ENCODE measurements around the gene CNGB1.

GRCh38 chr16:57971848-57972247, 920 bp upstream of the CNGB1 start:
- TF ChIP-seq EZH2 (IDR thresholded peaks at IDR 0.05; ENCODE audit: low read length, missing control alignments), result no peak
- no peak for TF ChIP-seq CTCF (conservative IDR thresholded peaks at IDR 0.05 in 1 of 2, IDR thresholded peaks at IDR 0.05 in 1 of 2; ENCODE audit: low read depth in 1 of 2, low read length in 2 of 2)

Data from fibroblast of lung (primary cell).